Naive thymus-derived CD4-positive, alpha-beta T cell (primary cell): Measurements from ENCODE around the gene USP27X. TPM values are rescaled to one million over a fixed set of nuclear protein-coding genes. Genes with fewer than 3 reads are reported as not detected.
A peak's percentile ranks its signal among the peaks of the same experiment; 100 is the strongest.

Experiments used
- ATAC-seq: fragments of 150-1000 bp; cut with Tn5 transposase; 2 replicates; pipeline ENCODE4 v1.10.0; 2021; ENCODE audit warnings: mild to moderate bottlenecking, moderate library complexity
- CTCF ChIA-PET: fragments of 350-600 bp; sonication (Branson Sonifier 250); formaldehyde crosslinking; loops from one replicate; lab custom pipeline; 2021; ENCODE audit warnings: antibody characterized with exemption; lab: Charles Lee
- POLR2A ChIA-PET: fragments of 350-600 bp; sonication (Branson Sonifier 250); formaldehyde crosslinking; loops from one replicate; lab custom pipeline; 2021; ENCODE audit warnings: antibody characterized with exemption, inconsistent platforms; lab: Charles Lee
- DNase-seq, 9 donors: peaks; one replicate each; pipeline versions ENCODE4 v3.0.0 to v3.0.0-alpha.2; 2020 to 2022; ENCODE audit warnings: mixed read lengths in 1 of 9
- H3K27ac ChIP-seq: one replicate; pipeline ENCODE4 v1.7.0; 2013; ENCODE audit warnings: mild to moderate bottlenecking, low read depth, low read length, moderate library complexity
- H3K27me3 ChIP-seq, 2 donors: one replicate each; pipeline ENCODE4 v1.7.0; 2013; ENCODE audit warnings: low read length in 2 of 2, mild to moderate bottlenecking in 2 of 2, moderate library complexity in 2 of 2; ENCODE audit not compliant: control insufficient read depth in 2 of 2, insufficient read depth in 2 of 2
- H3K36me3 ChIP-seq, 3 experiments: 1 replicate in 2 of 3; 2 replicates in 1 of 3; pipeline ENCODE4 v1.7.0; 2013; ENCODE audit warnings: low read length in 3 of 3, mild to moderate bottlenecking in 3 of 3, moderate library complexity in 1 of 3; ENCODE audit not compliant: insufficient read depth in 3 of 3, control insufficient read depth in 2 of 3
- H3K4me1 ChIP-seq, 2 donors: one replicate each; pipeline ENCODE4 v1.7.0; 2013; ENCODE audit warnings: low read length in 2 of 2, mild to moderate bottlenecking in 2 of 2, moderate library complexity in 1 of 2; ENCODE audit not compliant: control insufficient read depth in 2 of 2, insufficient read depth in 2 of 2
- H3K4me3 ChIP-seq: 2 replicates; pipeline ENCODE4 v1.7.0; 2013; ENCODE audit warnings: mild to moderate bottlenecking, low read length
- H3K9me3 ChIP-seq, 3 experiments: 1 replicate in 2 of 3; 2 replicates in 1 of 3; pipeline ENCODE4 v1.7.0; 2013; ENCODE audit warnings: low read length in 3 of 3; ENCODE audit not compliant: control insufficient read depth in 2 of 3
- H3K27ac Mint-ChIP-seq, 9 donors: one replicate each; pipeline ENCODE4 v1.8.0; 2020 to 2022; ENCODE audit warnings: mixed read lengths in 9 of 9, mild to moderate bottlenecking in 8 of 9, moderate library complexity in 5 of 9, inconsistent platforms in 2 of 9
- H3K27me3 Mint-ChIP-seq, 5 donors: one replicate each; pipeline ENCODE4 v1.8.0; 2021 to 2022; ENCODE audit warnings: mixed read lengths in 5 of 5, mild to moderate bottlenecking in 1 of 5
- H3K36me3 Mint-ChIP-seq, 5 donors: one replicate each; pipeline ENCODE4 v1.8.0; 2020 to 2022; ENCODE audit warnings: mixed read lengths in 5 of 5, mild to moderate bottlenecking in 3 of 5, inconsistent platforms in 1 of 5
- H3K4me1 Mint-ChIP-seq, 7 donors: one replicate each; pipeline ENCODE4 v1.8.0; 2020 to 2022; ENCODE audit warnings: mixed read lengths in 7 of 7, mild to moderate bottlenecking in 3 of 7, inconsistent platforms in 1 of 7
- H3K4me3 Mint-ChIP-seq, 10 donors: one replicate each; pipeline ENCODE4 v1.8.0; 2020 to 2022; ENCODE audit warnings: mild to moderate bottlenecking in 10 of 10, mixed read lengths in 10 of 10, moderate library complexity in 6 of 10, inconsistent platforms in 2 of 10
- H3K9me3 Mint-ChIP-seq, 11 donors: one replicate each; pipeline ENCODE4 v1.8.0; 2020 to 2022; ENCODE audit warnings: mixed read lengths in 11 of 11, mild to moderate bottlenecking in 4 of 11, inconsistent platforms in 1 of 11, moderate library complexity in 1 of 11
- intact Hi-C, 2 donors: fragments of 100-400 bp; cut with micrococcal nuclease; formaldehyde crosslinking; loops; one replicate each; pipeline ENCODE4 v1.15.1; 2023
- polyA plus RNA-seq, 2 donors: library from polyadenylated mRNA; unstranded; fragments of 300-500 nt; fragmentation: Illumina TruSeq; gene quantifications; one replicate each; pipeline ENCODE4 v1.2.3, GENCODE V29; 2021
- total RNA-seq, 6 experiments: library from RNA in 5 of 6; stranded (reverse) in 5 of 6; gene quantifications; 1 replicate in 5 of 6; 2 replicates in 1 of 6; pipeline ENCODE4 v1.2.3 and lab custom pipeline; 2021 to 2026

USP27X gene
- total and polyA plus RNA-seq, 7 experiments from 2014 or later: 0.97 to 9.4 (median 3.0) TPM

- ChIA-PET POLR2A (no interaction called here), CTCF (no interaction called here)
- Mint-ChIP-seq H3K4me3 (no peak overlapping the region), H3K9me3 (peaks cover 0 to 3% (median 0%) of the 10 kb centered on the region in 11 donors), H3K36me3 (no peaks in the 10 kb centered on the region), H3K27ac (no peak overlapping the region), H3K4me1 (no peaks in the 10 kb centered on the region), H3K27me3 (peaks cover 0 to 8% (median 0%) of the 10 kb centered on the region in 5 donors)
- H3K9me3 ChIP-seq: no peaks in the 10 kb centered on the region
- no peaks in the 10 kb centered on the region for H3K36me3 ChIP-seq
- ATAC-seq (no peak), DNase-seq (no peak)
- no peaks in the 10 kb centered on the region for H3K4me1 ChIP-seq
- no peaks in the 10 kb centered on the region for H3K27me3 ChIP-seq
- no peak overlapping the region for H3K27ac ChIP-seq
- intact Hi-C loops: no loop called here
- no peak overlapping the region for H3K4me3 ChIP-seq
Observed at GRCh38 chrX:49860867-49861535, 18.3 kb upstream of the USP27X start.

GRCh38 chrX:49862093-49862492, 17.2 kb upstream of the USP27X start:
- intact Hi-C loops: no loop called here
- no peaks in the 10 kb centered on the region for H3K27me3 ChIP-seq
- Mint-ChIP-seq H3K4me1 (no peaks in the 10 kb centered on the region), H3K9me3 (peaks cover 0 to 3% (median 0%) of the 10 kb centered on the region in 11 donors), H3K36me3 (no peaks in the 10 kb centered on the region), H3K4me3 (no peak overlapping the region), H3K27ac (peak overlapping the region in 1 of 9 donors; percentile 48), H3K27me3 (peaks cover 0 to 9% (median 0%) of the 10 kb centered on the region in 5 donors)
- H3K36me3 ChIP-seq: no peaks in the 10 kb centered on the region
- DNase-seq (no peak), ATAC-seq (no peak)
- no peak overlapping the region for H3K27ac ChIP-seq
- no peaks in the 10 kb centered on the region for H3K4me1 ChIP-seq
- H3K4me3 ChIP-seq: no peak overlapping the region
- CTCF ChIA-PET: no interaction called here
- POLR2A ChIA-PET: no interaction called here
- no peaks in the 10 kb centered on the region for H3K9me3 ChIP-seq

- no peak overlapping the region for H3K27ac ChIP-seq
- ChIA-PET POLR2A (no interaction called here), CTCF (no interaction called here)
- H3K36me3 Mint-ChIP-seq: no peaks in the 10 kb centered on the region
- no peak overlapping the region for H3K4me3 Mint-ChIP-seq
- H3K9me3 ChIP-seq: no peaks in the 10 kb centered on the region
- H3K4me3 ChIP-seq: no peak overlapping the region
- DNase-seq: no peak
- H3K36me3 ChIP-seq: no peaks in the 10 kb centered on the region
- no peak overlapping the region for H3K27ac Mint-ChIP-seq
- no peaks in the 10 kb centered on the region for H3K27me3 ChIP-seq
- H3K27me3 Mint-ChIP-seq: peaks cover 0 to 22% (median 3%) of the 10 kb centered on the region in 5 donors
- peaks cover 0 to 3% (median 0%) of the 10 kb centered on the region in 11 donors for H3K9me3 Mint-ChIP-seq
- H3K4me1 Mint-ChIP-seq: no peaks in the 10 kb centered on the region
- ATAC-seq: no peak
- intact Hi-C loops: no loop called here
- no peaks in the 10 kb centered on the region for H3K4me1 ChIP-seq
Observed at GRCh38 chrX:49868739-49869138, 10.5 kb upstream of the USP27X start.

- ATAC-seq (no peak), DNase-seq (peak in 7 of 9 donors; percentile 8 to 43 (median 24))
- no peaks in the 10 kb centered on the region for H3K27me3 ChIP-seq
- H3K27ac Mint-ChIP-seq: peak overlapping the region in 7 of 9 donors; percentile 25 to 85 (median 64)
- no peaks in the 10 kb centered on the region for H3K9me3 ChIP-seq
- POLR2A ChIA-PET: no interaction called here
- H3K4me3 Mint-ChIP-seq: peak overlapping the region in 6 of 10 donors; percentile 7 to 68 (median 36)
- H3K4me3 ChIP-seq: no peak overlapping the region
- H3K9me3 Mint-ChIP-seq: no peaks in the 10 kb centered on the region
- no peaks in the 10 kb centered on the region for H3K36me3 ChIP-seq
- peak overlapping the region; percentile 12 for H3K27ac ChIP-seq
- H3K36me3 Mint-ChIP-seq: no peaks in the 10 kb centered on the region
- no peaks in the 10 kb centered on the region for H3K27me3 Mint-ChIP-seq
- CTCF ChIA-PET: no interaction called here
- intact Hi-C loops: loop anchor here (1.0 to 5.0 kb wide), 6 partner anchors 115 to 1521 kb away; partner anchors contain the start of gene MAGIX (in 1 of the 2)
- peaks cover 10 to 19% of the 10 kb centered on the region in 2 donors for H3K4me1 ChIP-seq
- H3K4me1 Mint-ChIP-seq: peaks cover 3 to 30% (median 22%) of the 10 kb centered on the region in 7 donors
Observed at GRCh38 chrX:49876750-49877149, 2.5 kb upstream of the USP27X start.

- Mint-ChIP-seq H3K4me1 (peaks cover 6 to 37% (median 27%) of the 10 kb centered on the region in 7 donors), H3K4me3 (peak overlapping the region in 3 of 10 donors; percentile 42 to 83 (median 66)), H3K9me3 (no peaks in the 10 kb centered on the region), H3K27ac (peak overlapping the region; percentile 23 to 92 (median 64)), H3K27me3 (no peaks in the 10 kb centered on the region), H3K36me3 (no peaks in the 10 kb centered on the region)
- ATAC-seq (no peak), DNase-seq (no peak)
- H3K4me1 ChIP-seq: peaks cover 10 to 19% of the 10 kb centered on the region in 2 donors
- no peaks in the 10 kb centered on the region for H3K36me3 ChIP-seq
- H3K9me3 ChIP-seq: no peaks in the 10 kb centered on the region
- CTCF ChIA-PET: interaction anchor here (0.5 kb wide), 1 partner anchor 114 kb away, joined by 3 read pairs; no protein-coding TSS in a partner anchor
- no peaks in the 10 kb centered on the region for H3K27me3 ChIP-seq
- POLR2A ChIA-PET: no interaction called here
- intact Hi-C loops: loop anchor here (5.0 kb wide), 4 partner anchors 605 to 1520 kb away; partner anchors contain the start of gene MAGIX (in 1 of the 2)
- H3K4me3 ChIP-seq: no peak overlapping the region
- peak overlapping the region; percentile 21 for H3K27ac ChIP-seq
Observed at GRCh38 chrX:49877397-49878101, 1.7 kb upstream of the USP27X start.

- Mint-ChIP-seq H3K27ac (peak overlapping the region in 7 of 9 donors; percentile 63 to 89 (median 79)), H3K36me3 (no peaks in the 10 kb centered on the region), H3K27me3 (no peaks in the 10 kb centered on the region), H3K9me3 (no peaks in the 10 kb centered on the region), H3K4me1 (peaks cover 6 to 43% (median 33%) of the 10 kb centered on the region in 7 donors), H3K4me3 (peak overlapping the region in 9 of 10 donors; percentile 77 to 88 (median 83))
- Histone ChIP-seq H3K9me3 (no peaks in the 10 kb centered on the region), H3K4me3 (no peak overlapping the region), H3K4me1 (peaks cover 10 to 19% of the 10 kb centered on the region in 2 donors), H3K36me3 (no peaks in the 10 kb centered on the region), H3K27me3 (no peaks in the 10 kb centered on the region), H3K27ac (peak overlapping the region; percentile 65)
- CTCF ChIA-PET: interaction anchor here (0.5 to 1.3 kb wide), 2 partner anchors 44 to 115 kb away, joined by 3 to 5 read pairs; partner anchors contain the start of gene CLCN5
- POLR2A ChIA-PET: no interaction called here
- ATAC-seq (no peak), DNase-seq (no peak)
- intact Hi-C loops: loop anchor here (5.0 kb wide), 4 partner anchors 606 to 1519 kb away; partner anchors contain the start of gene MAGIX (in 1 of the 2)
Observed at GRCh38 chrX:49878128-49878833, 1.0 kb upstream of the USP27X start.
